Central memory CD4-positive, alpha-beta T cell (primary cell): ENCODE measurements around the gene CD180.

Source experiments
- DNase-seq: peaks from one replicate; pipeline ENCODE4 v3.0.0; 2022
- total RNA-seq, 3 experiments: gene quantifications; one replicate each; lab custom pipeline; 2026; lab: John Stamatoyannopoulos, UW

Gene CD180
- 0 to 0.19 (median 0) reads per million in 3 experiments for total RNA-seq

DNA sequence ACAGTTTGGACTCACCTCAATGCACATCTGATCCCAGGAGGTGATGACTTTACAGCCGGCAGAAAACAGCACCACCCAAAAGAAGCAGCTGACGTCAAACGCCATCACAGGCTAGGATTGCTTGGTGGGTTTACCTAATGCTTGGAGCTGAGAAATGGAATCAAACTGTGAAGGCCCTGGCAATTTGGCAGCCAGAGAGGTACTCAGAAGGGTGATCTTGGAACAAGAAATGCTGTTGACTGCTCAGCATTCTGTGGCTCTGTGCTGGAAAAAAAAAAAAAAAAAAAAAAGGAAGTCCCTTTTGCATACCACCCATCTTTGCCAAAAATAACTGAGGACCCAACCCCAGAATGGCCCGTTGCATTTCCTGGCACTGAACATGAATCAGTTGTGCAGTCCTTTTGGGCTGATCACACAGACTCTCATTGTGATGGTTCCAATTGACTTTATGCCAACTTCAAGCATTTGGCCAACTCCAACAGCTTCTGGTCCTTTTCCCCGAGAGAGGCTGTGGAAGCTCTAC lies at the start of gene CD180:
Gene CD180, minus strand, starts transcription at position 263 of the 523 bp plus-strand sequence. Its CDS starts 158 bp downstream, at position 105.
- DNase-seq, result no peak

DNA sequence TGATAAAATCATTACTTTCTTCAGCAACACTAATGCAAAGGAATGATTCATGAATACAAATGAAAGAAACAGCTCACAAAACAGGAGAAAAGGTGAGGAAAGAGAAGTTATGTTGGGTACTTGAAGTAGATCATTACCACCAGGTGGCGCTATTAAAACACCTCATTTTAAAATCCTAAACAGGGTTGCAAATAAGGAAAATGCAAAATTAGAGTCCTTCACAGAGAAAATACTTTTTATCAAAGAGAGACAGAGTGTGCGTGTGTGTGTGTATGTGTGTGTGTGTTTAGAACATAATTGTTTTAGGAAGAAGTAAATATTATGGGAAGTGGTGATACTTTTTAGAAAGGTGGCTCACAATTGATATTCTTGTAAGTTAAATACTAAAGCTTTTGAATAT lies 49.5 kb upstream of the CD180 start:
- peak; percentile 59 for DNase-seq

DNA sequence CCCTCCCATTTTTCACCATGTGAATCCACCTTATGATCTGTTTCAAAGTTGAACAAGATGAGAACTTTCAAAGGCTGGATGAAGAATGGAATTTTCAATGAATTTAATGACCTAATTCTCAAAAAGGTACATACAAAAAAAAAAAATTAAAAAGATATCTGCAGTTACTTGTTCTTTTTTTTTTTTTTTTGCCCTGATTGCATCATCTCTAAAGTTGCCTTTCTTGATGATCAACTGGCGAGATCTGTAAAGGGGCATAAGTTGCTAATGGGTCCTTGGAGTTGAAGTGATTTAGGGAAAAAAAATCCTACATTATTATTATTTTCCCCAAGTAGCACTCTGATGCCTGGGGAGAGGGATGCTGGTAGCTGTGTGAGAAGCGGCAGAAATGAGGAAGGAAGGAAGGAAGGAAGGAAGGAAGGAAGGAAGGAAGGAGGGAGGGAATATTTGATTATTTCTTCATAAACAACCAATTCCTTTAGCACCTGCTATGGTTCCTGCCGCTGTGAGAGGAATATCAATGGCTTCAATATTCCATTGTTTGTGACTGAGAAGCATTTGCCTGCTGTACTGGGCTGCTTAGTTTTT lies 48.8 kb upstream of the CD180 start:
- DNase-seq, result no peak

DNA sequence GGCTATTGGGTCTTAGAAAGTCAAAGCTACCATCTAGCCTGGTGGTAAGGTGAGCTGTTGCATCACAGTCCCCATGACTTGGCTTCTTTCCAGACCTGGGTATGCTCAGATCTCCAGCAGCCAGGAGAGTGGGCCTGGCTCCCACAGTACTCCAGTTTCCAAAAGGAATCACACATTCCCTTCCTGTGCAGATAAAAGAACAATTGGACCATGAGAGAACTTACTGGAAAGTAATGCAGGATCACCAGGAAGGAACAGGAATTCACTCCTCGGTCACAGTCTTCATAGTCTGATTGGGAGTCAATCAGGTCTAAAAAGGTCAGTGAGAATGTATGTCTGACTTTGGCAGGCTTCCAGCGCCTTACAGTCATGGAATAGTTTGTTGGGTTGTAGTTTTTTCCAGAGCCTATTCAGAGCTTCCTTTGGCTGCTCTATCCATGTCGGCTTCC lies 47.8 kb upstream of the CD180 start:
- no peak for DNase-seq

DNA sequence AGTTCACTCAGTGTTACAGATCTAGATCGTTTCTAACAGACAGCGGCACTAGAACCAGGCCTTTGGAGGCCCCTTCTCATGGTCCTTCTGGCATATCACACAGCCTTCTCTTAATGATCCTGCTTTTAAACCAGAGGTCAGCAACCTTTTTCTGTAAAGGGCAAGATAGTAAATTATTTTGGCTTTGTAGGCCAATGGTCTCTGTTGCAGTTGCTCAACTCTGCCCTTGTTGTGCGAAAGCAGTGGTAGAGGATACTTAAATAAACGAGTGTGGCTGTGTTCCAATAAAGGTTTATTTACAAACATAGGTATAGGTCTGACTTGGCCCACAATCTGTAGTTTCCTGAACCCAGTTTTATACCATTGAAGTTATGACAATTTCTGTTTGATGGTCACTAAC lies 47.3 kb upstream of the CD180 start:
- DNase-seq, result no peak

DNA sequence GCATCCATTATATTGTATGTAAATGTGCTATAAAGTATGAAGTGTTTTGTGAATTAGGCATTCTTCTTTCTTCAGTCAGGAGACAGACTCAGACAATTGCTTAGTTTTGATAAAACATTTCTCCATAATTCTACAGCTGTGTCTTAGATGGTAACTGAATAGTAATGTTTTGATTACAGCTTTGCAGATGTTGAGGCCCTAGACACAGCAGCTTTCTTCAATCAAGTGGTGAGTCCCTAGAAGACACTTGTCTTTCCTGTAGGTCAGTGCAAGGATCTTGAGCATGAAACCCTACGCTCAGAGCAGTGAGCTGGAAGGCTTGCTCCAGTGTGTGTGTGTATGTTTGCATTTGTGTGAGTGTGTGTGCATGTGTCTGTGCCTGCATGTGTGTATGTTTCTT lies 46.8 kb upstream of the CD180 start:
- no peak for DNase-seq

DNA sequence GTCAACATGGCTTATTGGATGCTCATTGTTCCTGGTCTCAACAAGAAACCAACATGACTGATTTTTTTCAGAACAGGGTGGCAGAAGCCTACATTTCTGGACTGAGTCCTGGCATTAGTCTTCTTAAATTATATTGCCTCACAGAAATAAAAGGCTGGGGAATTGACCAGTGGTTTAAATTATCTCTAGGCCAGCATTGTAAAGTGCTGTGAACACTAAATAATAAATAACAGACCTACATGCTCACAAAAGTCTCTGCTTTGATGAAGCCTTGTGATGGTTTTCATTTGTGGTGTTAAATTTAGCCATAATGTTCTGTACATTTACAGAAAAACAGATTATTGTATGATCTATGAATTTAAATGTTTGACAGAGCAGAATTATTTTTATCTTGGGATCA lies 44.7 kb upstream of the CD180 start:
- DNase-seq, result no peak

DNA sequence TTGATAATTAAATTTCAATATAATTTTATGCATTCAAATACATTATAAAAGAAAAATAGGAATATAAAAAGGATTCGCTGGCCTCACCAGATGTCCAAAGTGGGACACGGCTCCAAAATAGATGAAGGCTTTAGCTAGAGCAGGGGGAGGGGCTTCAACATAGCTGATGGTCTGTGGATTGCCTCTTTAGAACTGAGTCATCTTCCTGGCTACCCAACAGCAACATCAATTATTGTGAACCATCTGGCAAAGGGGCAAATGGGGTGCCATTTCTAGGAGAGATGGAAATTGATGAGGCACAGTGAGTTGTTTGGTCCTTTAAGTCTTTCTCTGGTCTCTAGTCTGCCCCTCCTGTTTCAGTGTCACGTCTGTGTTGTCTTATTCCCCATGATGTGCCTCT lies 44.2 kb upstream of the CD180 start:
- DNase-seq, result no peak

DNA sequence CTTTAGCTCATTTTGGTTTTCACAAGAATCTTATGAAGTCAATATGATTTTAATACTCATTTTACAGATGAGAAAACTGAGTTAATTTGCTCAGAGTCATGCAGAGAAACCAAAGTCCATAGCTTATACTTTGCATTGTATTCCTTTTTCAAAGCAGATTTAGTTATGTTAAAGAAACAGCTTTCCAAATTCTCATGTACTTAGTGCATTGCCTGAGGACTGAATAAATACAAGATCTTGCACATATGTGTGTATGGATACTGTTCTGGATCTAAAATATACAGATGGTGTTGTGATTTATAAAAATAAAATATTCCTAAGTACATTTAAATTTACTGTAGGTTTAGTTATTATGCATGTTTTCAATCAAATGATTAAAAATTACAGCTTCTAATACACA lies 43.5 kb upstream of the CD180 start:
- DNase-seq, result no peak

DNA sequence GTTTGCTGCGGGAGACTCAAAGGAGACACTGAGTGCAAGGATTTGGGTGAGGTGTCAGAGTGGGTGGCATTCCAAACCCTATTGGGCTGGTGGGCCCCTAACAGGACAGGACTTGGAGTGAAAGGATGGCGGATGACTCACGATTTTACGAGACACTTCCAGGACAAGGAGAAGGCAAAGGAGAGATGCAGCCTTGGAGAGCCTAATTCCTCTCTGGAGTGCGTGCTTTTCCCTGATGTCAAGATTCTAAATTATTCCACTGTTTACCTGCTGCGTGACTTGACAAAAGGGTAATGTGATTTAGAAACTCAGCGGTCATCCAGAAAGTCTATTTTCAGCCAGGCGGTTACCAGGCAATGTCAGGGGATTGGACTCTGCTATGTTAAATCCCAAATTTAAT lies 41.6 kb upstream of the CD180 start:
- DNase-seq, result no peak

DNA sequence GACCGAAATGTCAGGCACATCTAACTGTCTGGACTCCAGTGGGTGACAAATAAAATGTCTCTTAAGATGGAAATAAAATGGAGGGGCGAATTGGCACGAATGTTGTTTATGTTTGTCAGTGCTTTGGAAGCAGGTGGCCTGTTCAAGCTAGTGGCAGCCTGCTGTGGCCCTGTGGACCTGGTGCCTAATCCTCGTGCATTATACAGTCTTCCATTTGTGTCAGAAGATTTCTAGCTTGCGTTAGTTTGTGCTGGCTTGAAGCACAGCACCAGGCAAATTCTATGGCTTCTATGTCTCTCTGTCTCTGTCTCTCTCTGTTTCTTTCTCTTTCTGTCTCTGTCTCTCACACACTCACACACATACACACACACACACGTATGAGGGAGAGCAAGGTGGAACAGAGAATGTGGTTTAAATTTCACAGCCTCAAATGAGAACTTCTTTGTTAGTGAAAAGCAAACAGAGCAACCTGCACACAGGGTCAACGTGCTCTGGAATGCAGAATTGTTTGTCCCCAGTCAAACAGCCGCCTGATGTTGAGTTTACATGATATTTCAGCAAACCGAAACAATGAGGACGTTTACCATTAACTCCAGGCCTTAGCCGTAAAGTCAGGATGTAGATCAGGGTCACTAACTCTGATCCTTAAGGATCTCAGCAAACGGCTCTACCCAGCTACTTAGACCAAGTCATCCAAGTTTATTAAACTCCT lies 39.0 kb upstream of the CD180 start:
- no peak for DNase-seq

DNA sequence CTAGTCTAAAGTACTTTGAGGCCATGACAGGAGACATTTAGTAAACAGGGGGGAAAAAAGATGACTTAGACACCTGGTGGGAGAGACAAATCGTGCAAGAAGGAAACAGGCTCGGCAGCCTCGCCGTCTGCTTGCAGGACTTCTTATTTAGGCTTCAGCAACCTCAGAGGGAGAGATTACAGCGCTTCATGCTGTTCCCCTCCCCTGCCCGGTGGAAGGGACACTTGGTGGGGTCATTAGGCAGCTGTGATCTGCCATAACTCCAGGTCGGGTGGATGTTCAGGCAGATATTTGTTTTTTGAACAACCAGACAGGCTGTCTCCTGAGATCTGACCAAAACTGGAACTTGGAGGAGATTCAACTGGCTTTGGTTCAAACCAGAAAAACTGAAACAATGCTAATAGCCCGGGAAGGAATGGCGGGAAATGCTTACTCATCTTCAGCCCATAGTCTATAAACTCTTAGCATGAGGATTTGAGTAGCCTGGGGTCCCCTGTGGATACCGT lies 38.1 kb upstream of the CD180 start:
- DNase-seq, result no peak

DNA sequence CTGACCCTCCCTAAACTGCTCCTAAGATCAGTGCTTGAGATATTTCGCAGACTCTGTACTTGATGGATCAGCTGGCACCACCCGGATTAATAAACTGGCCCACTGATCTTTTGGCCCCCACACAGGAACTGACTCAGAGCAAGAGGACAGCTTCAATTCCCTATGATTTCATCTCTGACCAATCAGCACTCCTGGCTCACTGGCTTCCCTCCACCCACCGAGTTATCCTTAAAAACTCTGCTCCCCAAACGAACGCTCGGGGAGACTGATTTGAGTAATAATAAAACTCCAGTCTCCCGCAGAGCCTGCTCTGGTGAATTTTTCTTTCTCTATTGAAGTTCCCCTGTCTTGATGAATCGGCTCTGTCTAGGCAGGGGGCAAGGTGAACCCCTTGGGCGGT lies 36.5 kb upstream of the CD180 start:
- DNase-seq, result no peak

DNA sequence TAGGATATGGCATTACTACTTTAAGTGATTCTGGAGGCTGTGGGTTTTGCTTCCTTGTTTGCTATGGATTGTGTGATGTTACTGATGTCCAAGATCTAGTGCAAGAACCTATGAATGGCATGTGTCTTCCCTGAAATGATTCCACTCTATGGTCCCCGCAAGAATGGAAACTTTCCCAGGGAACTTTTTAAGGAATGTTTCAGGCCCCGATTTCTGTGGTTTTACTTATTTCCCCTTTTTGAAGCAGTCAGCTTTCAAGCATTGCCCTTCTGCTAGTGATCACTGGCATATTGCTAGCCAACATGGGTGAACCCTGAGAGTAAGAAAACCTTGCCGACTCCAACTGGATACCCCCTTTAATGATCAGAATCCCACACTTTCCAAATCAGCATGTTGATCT lies 26.6 kb upstream of the CD180 start:
- no peak for DNase-seq

DNA sequence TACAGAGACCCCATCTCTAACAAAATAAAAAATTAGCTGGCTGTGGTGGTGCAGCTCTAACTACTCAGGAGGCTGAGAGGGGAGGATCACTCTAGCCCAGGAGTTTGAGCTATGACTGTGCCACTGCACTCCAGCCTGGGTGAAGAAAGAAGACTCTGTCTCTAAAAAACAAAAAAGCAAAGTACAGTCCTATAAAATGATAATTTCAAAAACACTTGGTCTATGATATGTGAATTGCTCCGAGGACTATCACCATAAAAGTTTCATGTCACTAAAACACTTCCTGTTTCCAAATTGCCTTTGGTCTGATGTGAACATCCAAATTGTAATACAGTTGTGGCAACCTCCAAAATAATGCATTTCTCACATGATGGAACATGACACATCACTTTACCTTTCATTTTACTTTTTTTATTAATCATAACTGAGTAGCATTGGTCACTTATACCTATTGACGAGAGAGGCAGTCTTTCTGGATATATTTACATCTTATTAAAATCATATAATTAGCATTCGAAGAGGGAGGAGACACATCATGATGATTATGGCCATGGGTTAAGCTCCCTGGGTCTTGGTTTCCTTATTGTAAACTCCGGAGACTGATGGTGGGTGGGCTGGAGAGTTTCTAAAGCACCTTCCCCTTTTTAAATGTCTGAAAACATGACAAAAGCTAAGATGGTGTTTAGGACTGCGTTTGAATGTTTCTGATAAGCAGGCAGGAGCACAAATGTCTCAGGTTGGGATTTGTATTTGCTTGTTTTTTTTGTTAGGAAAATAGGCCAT lies 25.8 kb upstream of the CD180 start:
- no peak for DNase-seq

DNA sequence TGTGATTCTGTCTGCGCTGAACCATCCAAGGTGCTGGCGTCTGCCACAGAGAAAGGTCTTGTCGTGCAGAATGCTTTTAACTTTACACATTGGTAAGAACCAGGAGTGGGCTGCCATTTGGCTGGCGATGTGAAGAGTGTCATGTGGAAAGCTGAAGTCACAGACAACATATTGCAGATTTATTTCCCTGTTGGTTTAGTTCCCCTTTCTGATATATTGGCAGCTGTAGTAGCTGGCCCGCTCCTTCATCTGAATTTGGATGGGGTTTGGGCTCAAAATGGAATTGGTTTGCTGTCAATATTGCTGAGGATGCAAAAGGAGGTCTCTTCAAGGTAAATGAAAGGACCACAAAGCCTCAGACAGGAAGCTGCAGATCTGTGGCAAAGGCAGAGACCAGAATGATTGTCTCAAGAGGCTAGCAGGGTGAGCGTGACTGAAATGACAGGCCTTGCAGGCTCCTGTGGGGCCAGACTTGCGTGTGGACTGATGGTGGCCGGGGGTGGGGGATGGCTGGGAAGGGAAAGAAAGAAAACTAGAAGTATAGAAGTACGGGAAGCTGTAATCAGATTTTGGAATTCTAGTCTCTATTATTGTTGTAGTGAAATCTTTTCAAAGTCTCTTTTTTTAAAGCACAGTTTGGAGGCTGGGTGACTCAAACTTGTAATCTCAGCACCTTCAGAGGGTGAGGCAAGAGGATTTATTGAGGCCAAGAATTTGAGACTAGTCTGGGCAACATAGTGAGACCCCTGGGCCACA lies 25.1 kb upstream of the CD180 start:
- peak; percentile 65 for DNase-seq

DNA sequence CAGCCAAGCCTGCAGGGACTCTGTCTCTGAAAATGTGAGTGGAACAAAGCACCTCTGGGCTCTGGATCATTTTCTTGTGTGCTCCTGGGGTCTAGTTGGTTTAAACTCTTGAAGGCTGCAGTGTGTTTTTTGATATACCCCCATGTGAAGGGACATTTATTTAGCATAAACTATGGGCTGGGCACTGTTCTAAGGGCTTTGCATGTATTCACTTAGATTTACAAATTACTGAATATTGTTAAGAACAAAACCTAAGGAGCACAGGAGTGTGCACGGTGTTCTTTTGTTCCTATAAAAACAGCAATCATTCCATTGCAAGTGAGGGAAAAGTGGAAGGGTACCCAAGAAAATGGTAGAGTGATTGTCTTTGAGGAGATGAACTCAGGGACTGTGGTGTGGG lies 20.0 kb upstream of the CD180 start:
- no peak for DNase-seq

DNA sequence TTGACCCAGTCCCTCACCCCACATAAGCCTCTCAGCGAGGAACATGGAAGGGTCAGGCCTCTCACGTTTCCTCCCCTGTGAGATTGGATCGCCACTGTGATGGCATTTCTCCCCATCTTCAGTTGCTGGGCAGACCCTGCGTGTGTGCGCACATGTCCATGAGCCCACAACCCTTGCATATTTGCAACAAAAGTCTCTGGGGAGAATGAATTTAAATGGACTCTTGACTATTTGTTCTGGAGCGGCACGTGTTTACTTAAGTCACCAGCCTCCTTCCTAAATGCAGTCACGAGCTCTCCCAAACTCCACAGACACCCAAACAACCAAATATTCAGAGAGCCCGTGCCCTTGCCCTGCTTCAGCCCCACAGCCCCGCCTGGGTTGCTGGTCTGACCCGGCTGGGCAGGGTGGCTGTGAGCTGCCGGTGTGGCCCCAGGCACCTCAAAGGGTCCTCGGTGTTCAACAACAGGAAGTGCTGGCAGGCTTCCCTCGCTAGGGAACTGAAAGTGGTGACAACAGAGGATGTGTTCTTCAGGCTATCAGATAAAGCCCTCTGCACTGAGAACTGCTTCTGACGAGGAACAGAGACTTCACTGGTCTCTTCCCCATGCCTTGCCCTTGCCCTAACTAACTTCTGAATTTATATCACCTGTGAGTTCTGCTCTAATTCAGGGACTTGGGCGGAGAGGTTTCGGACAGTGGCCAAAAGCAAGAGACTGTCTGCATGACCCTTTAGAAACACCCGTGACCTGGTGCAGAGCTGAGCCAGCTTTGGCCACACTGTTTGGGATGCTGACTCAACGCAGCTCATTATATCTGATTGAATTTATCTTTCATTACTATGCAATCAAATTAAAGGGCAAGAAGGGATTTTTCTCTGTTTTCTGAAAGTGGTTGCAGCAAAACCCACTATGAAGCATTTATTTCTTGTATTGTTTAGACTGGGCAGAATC lies 19.2 kb upstream of the CD180 start:
- DNase-seq, result peak; percentile 71

DNA sequence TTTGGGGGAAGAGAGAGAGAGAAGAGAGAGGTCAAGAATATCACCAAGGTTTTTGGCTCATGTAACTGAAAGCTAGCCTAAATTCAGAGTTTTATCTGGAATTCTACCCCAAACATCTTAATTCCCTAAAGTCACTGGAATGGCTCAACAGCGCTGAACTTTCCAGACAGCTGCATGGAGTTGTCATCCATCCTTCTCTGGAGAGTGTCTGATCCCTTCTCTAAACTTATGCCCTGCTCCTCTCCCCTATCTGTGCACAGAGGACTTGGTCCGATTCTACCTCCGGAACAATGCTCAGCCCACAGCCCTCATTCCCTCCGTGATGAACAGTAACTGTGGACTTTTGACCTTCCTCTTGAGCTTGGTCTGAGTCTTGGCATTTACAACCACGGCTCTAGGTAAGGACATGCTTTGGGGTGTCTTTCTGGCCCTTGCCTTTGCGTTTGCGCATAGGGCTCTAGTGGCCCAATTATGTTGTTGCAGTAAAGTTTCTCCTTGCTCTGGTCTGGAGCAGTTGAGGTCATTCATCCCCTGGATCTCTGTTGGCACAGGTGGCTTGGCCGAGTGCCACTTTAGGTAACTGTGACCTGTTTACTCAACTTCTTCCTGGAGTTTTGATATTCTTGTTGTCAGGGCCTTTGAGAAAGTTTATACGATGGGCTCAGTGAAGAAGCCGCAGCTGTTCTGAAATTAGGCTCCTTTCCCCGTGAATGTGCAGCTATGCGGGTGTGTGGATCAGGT lies 18.3 kb upstream of the CD180 start:
- no peak for DNase-seq

DNA sequence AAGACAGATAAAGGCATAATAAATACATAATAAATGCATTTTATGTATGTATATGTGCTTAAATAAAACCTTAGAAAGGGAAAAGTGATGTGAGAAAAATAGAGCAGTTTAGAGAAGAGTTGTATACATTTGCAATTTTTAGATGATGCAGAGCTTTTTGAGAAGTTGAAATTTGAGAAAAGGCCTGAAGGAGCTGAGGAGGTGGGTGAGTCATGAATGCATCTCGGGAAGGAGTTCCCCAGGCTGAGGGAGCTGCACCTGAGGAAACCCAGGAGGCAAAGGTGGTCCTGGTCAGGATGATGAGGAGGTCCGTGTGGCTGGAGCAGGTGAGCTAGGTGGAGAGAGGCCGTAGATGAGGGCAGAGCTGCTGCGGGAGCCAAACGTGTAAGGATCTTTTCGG lies 17.4 kb upstream of the CD180 start:
- no peak for DNase-seq

DNA sequence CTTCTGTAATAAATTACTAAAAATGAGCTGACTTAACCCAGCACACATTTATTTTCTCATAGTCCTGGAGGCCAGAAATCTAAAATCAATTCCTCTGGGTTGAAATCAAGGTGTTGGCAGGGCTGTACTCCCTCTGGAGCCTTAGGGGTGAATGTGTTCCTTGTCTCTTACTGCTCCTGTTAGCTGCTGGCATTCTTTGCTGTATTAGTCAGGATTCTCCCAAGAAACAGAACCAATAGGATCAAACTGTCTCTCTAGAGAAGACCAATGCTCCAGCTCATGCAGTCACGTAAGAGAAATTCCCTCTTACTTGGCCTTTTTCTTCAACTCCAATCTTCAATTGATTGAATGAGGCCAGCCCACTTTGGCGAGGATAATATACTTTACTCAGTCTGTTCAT lies 15.3 kb upstream of the CD180 start:
- DNase-seq, result no peak
